GM12892 (cell line): Measurements from ENCODE around the gene YAF2.
"Not testable (repeated sequence)": the region's sequence is repeated elsewhere in the genome, so short reads cannot be mapped to it uniquely, and the experiment has no call there.

Experiments
- DNase-seq: peaks from one replicate; pipeline ENCODE4 v3.0.0; 2011; ENCODE audit not compliant: insufficient read length
- FAIRE-seq: peaks from 2 replicates; lab custom pipeline; 2011; peaks lifted over from hg19 to GRCh38; lab: Jason Lieb, UNC
- POLR2A ChIP-seq: IDR thresholded peaks from 2 replicates; pipeline ENCODE4 v1.6.1; 2011; ENCODE audit warnings: low read depth, low read length, control low read depth
- POLR2AphosphoS5 ChIP-seq: IDR thresholded peaks from 2 replicates; pipeline ENCODE4 v1.6.1; 2011; ENCODE audit warnings: low read depth, low read length, control low read depth
- TAF1 ChIP-seq: IDR thresholded peaks from 2 replicates; pipeline ENCODE4 v1.6.1; 2011; ENCODE audit warnings: low read depth, mild to moderate bottlenecking, control low read depth, low read length, borderline replicate concordance

The YAF2 gene

DNA sequence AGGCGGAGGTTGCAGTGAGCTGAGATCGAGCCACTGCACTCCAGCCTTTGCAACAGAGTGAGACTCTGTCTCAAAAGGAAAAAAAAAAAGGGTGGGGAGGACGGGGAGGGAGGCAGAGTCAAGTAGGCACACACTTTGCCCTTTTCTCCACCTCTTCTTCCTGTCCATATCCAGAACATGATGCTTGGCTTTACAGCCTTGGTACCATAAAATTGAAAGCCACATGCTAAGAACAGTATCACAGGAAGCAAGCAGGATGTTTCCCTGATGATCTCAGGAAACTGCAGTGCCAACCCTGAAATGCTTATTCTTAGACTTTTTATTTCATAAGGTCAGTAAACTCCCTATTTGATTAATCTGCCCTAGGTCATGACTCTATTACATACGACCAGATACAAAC is 32.5 kb upstream of the YAF2 start:
- no peak for DNase-seq
- FAIRE-seq = no peak
- TF ChIP-seq TAF1 (no peak), POLR2AphosphoS5 (no peak), POLR2A (no peak)

DNA sequence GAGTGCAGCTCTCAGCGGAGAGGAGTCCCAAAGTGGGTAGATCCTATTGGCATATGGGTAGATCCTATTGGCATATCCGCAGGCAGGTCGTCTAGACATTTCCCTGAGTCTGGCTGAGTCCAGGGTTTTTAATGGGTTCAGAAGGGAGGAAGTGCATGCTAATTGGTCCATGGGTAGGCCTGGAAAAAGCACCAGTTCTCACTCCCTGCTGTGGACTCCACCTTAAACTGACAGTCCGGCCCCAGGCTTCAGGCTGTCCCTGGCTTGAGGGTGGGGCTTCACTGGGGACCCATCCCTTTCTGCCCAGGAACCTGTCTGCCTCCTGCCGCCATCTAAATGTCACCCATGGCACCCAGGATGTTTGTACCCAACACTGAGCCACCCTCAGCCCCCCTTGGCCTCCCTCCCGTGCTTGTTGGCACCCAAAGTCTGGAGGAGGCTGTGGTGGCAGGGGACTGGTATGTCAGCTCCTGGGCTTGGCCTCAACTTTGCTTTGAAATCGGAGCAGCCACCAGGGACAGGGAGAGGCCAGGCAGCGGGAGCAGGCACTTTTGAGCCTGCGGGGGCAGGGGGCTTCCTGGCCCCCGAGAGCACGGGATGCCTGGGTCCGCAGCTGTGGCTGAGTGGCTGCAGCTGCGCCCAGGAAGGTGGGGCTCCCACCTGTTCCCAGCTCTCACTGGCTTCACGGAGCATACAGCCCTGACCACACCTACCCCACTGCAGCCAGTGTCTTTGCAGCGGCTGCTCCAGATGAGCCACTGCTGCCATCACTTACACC is 29.6 kb upstream of the YAF2 start:
- TF ChIP-seq POLR2A (no peak), TAF1 (no peak), POLR2AphosphoS5 (no peak)
- DNase-seq (no peak), FAIRE-seq (no peak)

DNA sequence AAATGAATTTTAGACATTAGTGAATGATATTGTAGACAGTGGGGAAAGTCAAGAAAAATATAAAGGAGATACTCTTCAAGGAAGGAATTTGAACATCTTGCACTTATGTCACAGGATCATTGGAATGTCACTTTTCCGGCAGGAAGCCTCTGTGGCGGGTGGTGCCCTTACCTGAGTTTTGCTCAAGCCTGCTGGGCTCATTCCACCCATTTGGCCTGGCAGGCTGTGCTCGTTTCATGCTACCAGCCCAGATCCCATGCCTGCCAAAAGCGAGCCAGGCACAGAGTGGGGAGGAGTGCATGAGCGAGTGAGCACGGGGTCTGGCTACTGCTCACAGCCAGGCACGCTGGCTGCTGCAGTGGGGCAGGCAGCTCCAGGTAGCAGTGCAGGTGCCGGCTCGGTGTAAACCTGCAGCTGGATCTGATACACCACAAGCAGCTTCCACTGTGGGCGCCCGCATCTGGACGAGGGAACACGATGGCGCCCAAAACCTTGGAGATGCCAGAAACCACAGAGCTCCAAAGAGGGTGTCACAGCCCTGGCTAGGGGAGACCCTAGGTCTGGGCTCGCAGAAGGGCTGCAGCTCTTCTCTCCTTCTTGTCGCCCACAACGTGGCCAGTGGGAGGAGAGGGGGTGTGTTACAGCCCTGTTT is 28.7 kb upstream of the YAF2 start:
- DNase-seq (no peak), FAIRE-seq (no peak)
- no peak for TF ChIP-seq TAF1
- no peak for TF ChIP-seq POLR2AphosphoS5
- no peak for TF ChIP-seq POLR2A

DNA sequence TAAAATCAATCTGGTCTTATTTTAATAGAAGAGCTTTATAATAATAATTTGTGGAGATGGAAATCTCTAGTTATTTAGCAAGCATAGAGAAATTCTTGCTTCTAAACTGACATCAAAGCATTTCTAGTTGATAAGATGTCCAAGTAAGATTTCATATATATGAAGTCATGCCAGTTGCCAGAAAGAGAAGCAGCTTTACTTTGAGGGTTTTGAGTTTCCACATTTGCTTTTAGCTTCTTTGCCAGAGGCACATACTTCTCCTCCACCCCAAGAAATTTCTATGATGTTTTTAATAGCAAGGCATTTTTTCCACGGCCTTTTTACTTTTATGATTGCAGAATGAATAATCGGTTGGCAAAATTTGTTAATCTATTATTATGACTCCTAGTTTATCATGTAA is 24.2 kb upstream of the YAF2 start:
- TF ChIP-seq TAF1 (no peak), POLR2A (no peak), POLR2AphosphoS5 (no peak)
- DNase-seq = no peak
- no peak for FAIRE-seq

DNA sequence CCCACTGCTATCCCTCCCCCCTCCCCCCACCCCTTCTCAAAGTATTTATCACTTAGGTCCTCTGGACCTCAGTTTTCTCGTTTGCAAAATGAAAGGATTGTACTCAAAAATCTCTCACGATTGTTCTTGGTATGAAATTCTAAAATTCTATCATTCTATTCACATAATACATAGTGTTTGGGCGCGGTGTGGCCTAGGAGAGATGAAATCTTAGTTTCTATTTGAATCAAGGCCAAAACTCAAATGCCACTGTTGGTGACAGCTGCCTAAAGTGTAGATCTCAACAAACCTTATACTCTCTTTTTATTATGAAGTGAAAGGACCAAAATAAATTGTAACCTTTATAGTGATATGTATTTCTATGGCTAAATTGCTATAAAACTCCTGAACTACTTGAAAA is 23.7 kb upstream of the YAF2 start:
- FAIRE-seq (no peak), DNase-seq (no peak)
- no peak for TF ChIP-seq POLR2A
- no peak for TF ChIP-seq POLR2AphosphoS5
- no peak for TF ChIP-seq TAF1

DNA sequence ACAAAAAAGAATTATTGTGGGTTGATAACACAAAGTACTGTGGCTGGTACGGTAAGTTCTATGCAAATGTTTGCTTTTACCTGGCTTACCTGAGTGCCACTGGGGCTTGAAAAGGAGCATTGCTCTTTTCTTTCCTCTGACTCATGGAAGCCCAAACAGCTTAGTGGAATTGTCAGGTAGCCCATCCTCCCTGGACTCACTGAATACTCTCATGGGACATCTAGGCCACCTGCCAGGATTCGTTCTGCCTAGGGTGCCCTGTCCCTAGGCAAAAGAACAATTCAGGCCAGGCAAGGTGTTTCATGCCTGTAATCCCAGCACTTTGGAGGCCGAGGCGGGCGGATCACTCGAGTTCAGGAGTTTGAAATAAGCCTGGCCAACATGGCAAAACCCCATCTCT is 22.5 kb upstream of the YAF2 start:
- TF ChIP-seq POLR2AphosphoS5 (no peak), POLR2A (no peak), TAF1 (no peak)
- no peak for DNase-seq
- FAIRE-seq = no peak

DNA sequence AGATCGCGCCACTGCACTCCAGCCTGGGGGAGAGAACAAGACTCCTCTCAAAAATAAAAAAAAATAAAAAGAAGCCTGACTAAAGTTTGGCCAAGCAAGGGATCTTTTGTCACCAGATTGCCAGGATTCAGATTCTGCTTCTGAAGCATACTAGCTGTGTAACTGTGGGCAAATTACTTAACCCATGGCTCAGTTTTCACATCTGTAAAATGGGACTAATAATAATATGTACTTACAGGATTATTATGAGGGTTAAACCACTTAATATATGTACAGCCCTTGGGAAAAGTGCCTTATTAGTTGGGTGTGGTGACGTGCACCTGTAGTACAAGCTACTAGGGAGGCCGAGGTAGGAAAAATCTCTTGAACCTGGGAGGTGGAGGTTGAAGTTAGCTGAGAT is 21.7 kb upstream of the YAF2 start:
- FAIRE-seq (no peak), DNase-seq (no peak)
- TF ChIP-seq POLR2AphosphoS5 (no peak), POLR2A (no peak), TAF1 (no peak)

DNA sequence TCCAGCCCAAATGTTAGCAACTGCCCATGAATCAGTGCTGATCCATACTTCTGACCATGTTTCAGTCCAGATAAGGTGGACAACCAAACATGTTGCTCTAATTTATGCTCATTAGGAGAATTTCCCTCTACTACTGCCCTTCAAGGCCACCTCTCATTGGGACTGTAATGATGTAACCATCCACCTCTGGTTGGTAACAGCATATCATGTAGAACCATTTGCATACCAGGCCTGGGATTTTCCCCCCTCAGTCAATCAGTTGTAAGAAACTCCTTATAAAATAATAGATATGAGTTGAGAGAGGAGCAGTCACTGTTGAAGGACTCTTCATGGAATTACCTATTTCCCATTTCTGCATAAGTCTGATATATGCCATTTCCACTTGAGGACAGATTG is 17.8 kb upstream of the YAF2 start:
- TF ChIP-seq POLR2AphosphoS5 (no peak), TAF1 (no peak), POLR2A (no peak)
- DNase-seq (no peak), FAIRE-seq (no peak)

DNA sequence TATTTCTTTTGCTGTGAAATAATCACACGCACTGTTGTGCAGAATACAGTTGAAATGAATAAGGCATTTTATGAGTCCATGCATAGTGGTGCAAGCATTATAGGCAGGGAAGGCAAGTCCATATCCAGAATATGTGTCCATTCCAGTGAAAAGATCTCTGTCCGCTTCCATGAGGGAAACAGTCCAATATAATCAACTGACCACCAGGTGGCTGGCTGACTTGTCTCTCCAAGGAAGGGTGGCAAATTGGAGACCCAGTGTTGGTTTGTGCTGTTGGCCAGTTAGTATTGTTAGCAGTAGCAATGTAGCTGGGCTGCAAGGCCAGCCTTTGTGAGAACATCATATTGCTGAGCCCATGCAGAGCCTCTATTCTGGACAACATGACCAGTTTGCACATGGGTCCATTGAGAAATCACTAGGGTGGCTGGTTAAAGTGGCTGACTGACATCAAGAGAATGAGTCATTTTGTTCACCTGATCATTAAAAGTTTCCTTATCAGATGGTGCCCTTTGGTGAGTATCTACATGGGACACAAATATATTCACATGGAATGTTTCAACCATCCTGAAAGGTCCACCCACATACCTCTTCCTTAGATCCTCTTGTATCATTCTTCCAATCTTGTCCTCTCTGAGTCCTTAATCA is 17.3 kb upstream of the YAF2 start:
- FAIRE-seq (no peak), DNase-seq (no peak)
- TF ChIP-seq TAF1 (no peak), POLR2AphosphoS5 (no peak), POLR2A (no peak)

DNA sequence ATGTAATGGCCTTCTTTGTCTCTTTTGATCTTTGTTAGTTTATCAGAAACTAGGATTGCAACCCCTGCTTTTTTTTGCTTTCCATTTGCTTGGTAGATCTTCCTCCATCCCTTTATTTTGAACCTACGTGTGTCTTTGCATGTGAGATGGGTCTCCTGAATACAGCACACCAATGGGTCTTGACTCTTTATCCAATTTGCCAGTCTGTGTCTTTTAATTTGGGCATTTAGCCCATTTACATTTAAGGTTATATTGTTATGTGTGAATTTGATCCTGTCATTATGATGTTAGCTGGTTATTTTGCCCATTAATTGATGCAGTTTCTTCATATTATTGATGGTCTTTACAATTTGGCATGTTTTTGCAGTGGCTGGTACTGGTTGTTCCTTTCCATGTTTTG is 14.6 kb upstream of the YAF2 start:
- FAIRE-seq, DNase-seq: not testable (repeated sequence)

DNA sequence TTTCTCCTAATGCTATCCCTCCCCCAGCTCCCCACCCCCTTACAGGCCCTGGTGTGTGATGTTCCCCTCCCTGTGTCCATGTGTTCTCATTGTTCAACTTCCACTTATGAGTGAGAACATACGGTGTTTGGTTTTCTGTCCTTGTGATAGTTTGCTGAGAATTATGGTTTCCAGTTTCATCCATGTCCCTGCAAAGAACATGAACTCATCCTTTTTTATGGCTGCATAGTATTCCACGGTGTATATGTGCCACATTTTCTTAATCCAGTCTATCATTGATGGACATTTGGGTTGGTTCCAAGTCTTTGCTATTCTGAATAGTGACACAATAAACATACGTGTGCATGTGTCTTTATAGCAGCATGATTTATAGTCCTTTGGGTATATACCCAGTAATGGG is 11.0 kb upstream of the YAF2 start:
- DNase-seq, FAIRE-seq: not testable (repeated sequence)

DNA sequence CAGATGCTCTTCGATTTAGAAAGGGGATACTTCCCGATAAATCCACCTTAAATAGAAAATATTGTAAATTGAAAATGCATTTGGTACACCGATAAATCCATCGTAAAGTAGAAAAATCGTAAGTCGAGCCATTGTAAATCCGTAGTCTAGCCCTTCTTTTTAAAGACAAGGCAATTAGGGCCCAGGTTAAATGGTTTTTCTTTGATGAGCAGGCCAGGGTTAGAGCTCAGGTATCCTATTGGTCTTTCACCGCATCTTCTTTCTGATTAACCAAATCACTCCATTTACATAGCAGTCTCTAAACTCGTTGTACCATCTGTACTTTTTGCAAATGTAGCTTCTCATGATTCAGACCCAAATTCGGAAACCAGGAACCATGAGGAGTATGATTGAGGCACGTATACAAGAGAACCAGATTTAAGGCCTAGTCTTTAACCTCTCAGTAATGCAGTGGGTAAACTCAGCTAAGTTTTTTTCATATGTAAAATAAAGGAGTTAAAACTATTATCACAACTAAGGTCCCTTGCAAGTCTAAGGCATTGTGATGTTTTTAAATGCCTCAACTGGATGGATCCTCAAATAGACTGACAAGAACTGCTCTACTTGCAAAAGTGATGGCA is 2.2 kb upstream of the YAF2 start:
- no peak for TF ChIP-seq POLR2AphosphoS5
- TF ChIP-seq POLR2A = no peak
- no peak for TF ChIP-seq TAF1
- no peak for DNase-seq
- no peak for FAIRE-seq
